Middle frontal gyrus (tissue), 1 donor: ENCODE data around the gene FOXE3.

Source experiments
- DNase-seq: peaks from one replicate; pipeline ENCODE4 v3.0.0-alpha.2; 2015; ENCODE audit warnings: low spot score; ENCODE audit errors: extremely low spot score

FOXE3 gene

GRCh38 chr1:47415728-47416318, at the start of gene FOXE3:
FOXE3 (plus strand) TSS chr1:47416285; CDS start chr1:47416316, 31 bp downstream.
- no peak for DNase-seq

DNA sequence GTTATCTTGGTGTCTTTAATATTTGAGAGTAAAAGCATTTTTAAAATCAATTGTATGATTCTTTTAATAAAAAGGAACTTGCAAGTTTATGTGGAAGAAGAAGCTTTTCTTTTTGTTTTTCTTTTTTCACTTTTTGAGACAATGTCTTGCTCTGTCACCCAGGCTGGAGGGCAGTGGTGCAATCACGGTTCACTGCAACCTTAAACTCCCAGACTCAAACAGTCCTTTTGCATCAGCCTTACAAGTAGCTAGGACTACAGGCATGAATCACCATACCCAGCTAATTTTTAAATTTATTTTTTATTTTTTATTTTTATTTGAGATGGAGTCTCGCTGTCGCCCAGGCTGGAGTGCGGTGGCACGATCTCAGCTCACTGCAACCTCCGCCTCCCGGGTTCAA, 48.4 kb upstream of the FOXE3 start:
- no peak for DNase-seq

DNA sequence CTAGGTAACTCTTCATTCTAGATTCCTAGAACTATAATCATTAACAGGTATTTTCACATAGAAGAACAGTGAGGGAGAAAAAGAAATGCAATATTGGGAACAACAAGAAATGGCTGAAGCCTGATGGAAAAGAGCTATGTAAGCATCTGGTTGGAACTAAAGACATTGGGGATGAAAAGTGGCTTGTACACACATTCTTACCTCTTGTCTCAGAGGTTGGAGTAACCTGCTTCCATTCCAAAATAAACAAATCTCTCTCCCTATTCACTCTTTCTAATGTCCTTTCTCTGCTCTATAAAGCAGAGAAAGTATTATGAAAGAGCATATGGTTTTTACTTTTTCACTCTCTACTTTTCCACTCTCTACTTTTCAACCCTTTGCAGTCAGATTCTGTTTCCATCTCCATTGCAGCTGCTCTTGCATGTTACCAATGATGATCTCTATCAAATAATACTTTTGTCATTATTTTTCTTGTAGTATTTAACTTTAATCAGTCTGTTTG, 45.0 kb upstream of the FOXE3 start:
- DNase-seq: no peak

GRCh38 chr1:47374501-47374900, 41.6 kb upstream of the FOXE3 start:
- no peak for DNase-seq

DNA sequence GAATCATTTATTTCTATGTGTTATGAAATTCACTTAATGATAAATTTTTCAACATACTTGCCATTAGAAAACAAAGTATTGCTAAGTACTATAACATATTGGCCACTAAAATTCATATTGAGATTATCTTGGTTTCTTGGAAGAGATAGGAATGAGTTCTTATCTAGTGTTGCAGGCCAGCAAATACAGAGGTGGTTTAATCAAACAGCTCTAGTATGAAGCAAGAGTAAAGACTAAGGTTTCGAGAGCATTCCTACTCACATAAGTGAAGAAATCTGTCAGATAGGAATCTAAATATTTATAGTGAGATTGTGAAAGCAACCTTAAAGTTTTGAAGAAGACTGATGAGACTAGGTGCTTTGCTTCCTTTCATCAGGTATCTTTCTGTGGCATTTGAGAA, 37.9 kb upstream of the FOXE3 start:
- DNase-seq: no peak

GRCh38 chr1:47380699-47381098, 35.4 kb upstream of the FOXE3 start:
- DNase-seq: no peak

GRCh38 chr1:47382399-47382983, 33.6 kb upstream of the FOXE3 start:
- no peak for DNase-seq

- DNase-seq: no peak
These were observed 32.0 kb upstream of the FOXE3 start for GRCh38 chr1:47384083-47384482.

DNA sequence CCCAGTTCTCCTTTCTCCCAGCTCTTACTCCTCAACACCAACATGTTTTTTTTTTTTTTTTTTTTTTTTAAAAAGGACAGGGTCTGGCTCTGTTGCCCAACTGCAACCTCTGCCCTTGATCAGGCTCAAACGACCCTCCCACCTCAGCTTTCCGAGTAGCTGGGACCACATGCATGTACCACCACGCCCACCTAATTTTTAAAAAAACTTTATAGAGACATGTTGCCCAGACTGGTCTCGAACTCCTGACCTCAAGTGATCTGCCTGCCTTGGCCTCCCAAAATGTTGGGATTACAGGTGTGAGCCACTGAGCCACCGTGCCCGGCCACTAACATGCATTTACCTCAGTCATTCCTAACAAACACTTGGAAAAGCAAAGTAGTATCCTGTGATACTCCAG, 31.1 kb upstream of the FOXE3 start:
- DNase-seq: no peak

GRCh38 chr1:47386268-47386667, 29.8 kb upstream of the FOXE3 start:
- no peak for DNase-seq

- DNase-seq: no peak
These were observed 27.8 kb upstream of the FOXE3 start for GRCh38 chr1:47388030-47388890.

DNA sequence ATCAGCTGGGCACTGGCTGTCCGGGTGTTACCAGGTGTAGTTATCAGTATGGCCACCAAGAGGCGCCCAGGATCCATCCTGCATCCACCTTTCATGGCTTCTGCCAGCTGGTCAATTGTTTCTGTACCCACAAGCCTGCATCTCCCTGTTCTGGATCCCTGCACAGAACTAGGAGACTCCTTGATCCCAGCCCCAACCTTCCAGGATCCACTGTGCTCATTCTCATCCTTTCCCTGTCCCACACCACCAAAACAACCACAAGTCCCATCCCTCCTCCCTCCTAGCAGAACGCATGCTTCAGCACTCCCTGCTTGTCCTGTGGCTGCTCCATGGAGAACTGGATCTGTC, 27.2 kb upstream of the FOXE3 start:
- peak; percentile 64 for DNase-seq

- DNase-seq: no peak
These were observed 26.4 kb upstream of the FOXE3 start for GRCh38 chr1:47389731-47390130.

DNA sequence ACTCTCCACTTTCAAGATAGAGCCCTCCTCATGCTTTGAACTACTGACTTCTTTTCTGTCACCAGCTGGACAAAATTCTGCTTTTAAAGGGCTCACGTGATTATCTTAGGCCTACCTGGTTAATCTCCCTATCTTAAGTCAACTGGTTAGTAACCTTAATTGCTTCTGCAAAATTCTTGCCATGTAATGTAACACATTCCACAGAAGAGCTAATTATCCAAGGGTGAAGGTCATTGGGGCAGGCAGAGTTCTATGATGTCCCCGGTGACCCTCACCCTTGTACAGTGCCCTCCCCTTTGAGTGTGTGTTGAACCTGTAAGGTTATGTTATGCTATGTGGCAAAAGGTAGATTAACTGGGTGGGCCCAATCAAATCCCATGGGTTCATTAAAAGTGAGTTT, 25.2 kb upstream of the FOXE3 start:
- DNase-seq: no peak

DNA sequence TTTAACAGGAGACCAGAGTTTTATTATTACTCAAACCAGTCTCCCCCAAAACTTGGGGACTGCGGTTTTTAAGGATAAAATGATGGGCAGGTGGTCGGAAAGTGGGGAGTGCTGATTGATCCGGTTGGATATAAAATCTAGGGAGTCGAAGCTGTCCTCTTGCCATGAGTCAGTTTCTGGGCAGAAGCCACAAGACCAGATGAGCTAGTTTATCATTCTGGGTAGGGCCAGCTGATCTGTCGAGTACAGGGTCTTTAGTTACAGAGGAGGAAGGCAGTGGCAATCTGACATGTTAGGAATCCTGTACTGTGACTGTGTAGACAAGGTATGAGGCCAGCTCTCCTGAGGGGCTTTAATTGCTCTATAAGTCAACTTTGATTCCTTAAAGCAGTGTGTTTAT, 22.9 kb upstream of the FOXE3 start:
- no peak for DNase-seq

DNA sequence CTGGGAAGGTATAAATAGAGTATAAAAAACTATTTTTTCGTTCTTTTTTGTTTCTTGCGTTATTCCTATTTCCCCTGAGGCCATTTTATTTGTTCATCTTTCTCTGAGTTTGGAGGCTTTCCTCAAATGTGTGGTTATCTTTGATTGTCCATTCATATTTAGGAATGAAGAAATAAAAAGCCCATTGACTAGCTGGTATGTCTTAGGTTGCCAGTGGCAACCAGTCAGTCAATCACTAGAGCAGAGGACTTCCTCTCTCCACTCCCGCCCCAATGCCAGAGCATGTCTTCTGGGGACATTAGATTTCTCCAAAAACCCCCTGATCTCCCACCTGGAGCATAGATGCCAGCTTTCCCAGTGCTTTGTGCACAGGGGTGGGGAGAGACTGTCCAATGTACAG, 20.7 kb upstream of the FOXE3 start:
- DNase-seq: no peak

DNA sequence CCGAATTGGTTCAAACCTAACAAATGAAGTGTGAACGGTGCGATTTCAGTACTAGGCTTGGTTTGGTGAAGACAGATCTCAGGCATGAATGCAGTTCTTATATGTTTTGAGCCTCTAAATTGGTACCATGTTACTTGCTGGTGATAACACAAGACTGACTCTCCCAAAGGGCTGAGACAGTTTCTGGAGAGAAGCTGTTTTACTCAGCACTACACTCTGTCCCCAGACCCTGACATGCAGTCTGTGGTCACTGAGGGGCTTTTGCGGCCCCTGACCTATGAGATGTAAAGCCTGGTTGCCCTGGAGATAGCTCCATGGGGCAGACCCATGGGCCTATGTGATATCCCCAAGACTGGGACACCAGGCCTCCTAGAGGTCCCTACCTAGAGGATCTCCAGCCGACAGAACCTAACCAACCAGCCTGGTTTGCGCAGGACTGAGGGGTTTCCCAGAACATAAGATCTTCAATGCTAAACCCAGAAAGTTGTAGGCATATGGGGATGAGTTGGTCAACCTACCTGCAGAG, 19.4 kb upstream of the FOXE3 start:
- DNase-seq: no peak

GRCh38 chr1:47399138-47399845, 16.8 kb upstream of the FOXE3 start:
- DNase-seq: no peak

GRCh38 chr1:47399846-47400155, 16.3 kb upstream of the FOXE3 start:
- no peak for DNase-seq

DNA sequence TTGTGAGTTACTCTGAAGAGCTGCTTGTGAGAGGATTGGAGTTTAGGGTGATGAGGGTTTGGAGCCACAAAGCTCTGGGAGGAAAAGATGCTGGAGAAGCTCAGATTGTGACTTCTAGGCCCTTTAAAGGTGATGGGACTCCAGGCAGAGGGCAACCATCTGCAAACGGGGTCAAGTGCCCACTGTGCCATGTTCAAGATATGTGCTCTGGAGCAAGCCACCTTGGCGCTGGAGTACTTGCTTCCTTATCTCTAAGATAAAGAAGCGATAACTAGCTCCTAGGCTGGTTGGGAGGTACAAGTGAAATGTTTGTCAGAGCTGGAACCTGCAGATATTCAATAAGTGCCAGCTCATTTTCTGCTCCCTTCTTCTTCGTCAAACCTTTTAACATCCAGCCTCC, 14.3 kb upstream of the FOXE3 start:
- no peak for DNase-seq

DNA sequence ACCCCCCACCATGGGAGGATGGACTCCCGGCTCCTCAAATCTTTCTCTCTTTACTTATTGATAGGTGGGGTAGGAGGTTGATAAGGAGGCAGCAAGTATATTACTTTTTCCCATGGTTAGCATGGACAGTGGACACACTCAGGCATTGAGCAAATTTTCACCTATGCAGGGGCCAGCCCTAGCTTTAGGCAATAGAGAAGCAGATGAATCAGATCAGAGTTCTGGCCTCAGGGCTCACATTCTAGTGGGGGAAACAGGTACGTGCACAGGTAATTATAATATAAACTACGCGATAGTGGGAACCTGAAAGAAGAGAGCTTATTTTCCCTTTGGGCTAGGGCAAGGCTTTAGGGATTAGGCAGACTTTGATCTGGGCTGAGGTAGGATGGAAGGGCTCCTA, 13.5 kb upstream of the FOXE3 start:
- DNase-seq: no peak
